SK-N-SH treated with all-trans-retinoic acid at 6 μM for 48 hours (cell line): ENCODE measurements around the gene SFN.

Source experiments
- PPARA ChIP-seq: fragments of 250-450 bp; sonication (Bioruptor Pico); IDR thresholded peaks from 2 replicates; pipeline ENCODE4 v1.5.0; 2020; ENCODE audit warnings: mild to moderate bottlenecking, borderline replicate concordance
- ZFP30 ChIP-seq: fragments of 450-650 bp; formaldehyde crosslinking; IDR thresholded peaks from 2 replicates; pipeline ENCODE4 v1.5.0; 2022; ENCODE audit warnings: mild to moderate bottlenecking, moderate library complexity

GRCh38 chr1:26829184-26829911, 33.6 kb upstream of the SFN start:
- TF ChIP-seq PPARA (no peak), ZFP30 (CRISPR knock-in tag) (no peak)
